Vagina (tissue), 2 donors: ENCODE measurements around the gene TPCN2. TPM values are rescaled to one million over a fixed set of nuclear protein-coding genes. Genes with fewer than 3 reads are reported as not detected.

Experiments used
- DNase-seq, 2 donors: peaks; one replicate each; pipeline ENCODE4 v3.0.0-alpha.2; 2017; ENCODE audit errors: extremely low spot score in 2 of 2
- H3K27ac ChIP-seq: fragments of 200-600 bp; sonication (generic); one replicate; pipeline ENCODE4 v1.5.1; 2019
- H3K27me3 ChIP-seq: fragments of 200-600 bp; sonication (generic); one replicate; pipeline ENCODE4 v1.5.1; 2019
- H3K36me3 ChIP-seq, 2 donors: fragments of 200-600 bp; sonication (generic); one replicate each; pipeline ENCODE4 v1.5.1; 2017 to 2019
- H3K4me1 ChIP-seq: fragments of 200-600 bp; sonication (generic); one replicate; pipeline ENCODE4 v1.5.1; 2019
- H3K4me3 ChIP-seq, 2 donors: fragments of 200-600 bp; sonication (generic); 1 replicate in 1 of 2; 2 replicates in 1 of 2; pipeline ENCODE4 v1.5.1; 2016 to 2019
- H3K9me3 ChIP-seq: fragments of 200-600 bp; sonication (generic); one replicate; pipeline ENCODE4 v1.5.1; 2019
- CTCF ChIP-seq, 3 experiments: fragments of 450-650 bp in 2 of 3; fragments of 200-600 bp in 1 of 3; sonication (generic) in 1 of 3; IDR thresholded peaks; one replicate each; pipeline ENCODE4 v1.5.1; 2017 to 2019; ENCODE audit warnings: antibody characterized with exemption in 3 of 3, mild to moderate bottlenecking in 2 of 3, moderate library complexity in 2 of 3
- POLR2A ChIP-seq, 2 donors: fragments of 450-650 bp; IDR thresholded peaks; one replicate each; pipeline ENCODE4 v1.6.1; 2017; ENCODE audit warnings: antibody characterized with exemption in 2 of 2, mild to moderate bottlenecking in 2 of 2, moderate library complexity in 2 of 2
- POLR2AphosphoS5 ChIP-seq, 2 donors: sonication (generic); formaldehyde crosslinking; IDR thresholded peaks; one replicate each; pipeline ENCODE4 v1.9.0; 2017; ENCODE audit warnings: antibody characterized with exemption in 2 of 2, mild to moderate bottlenecking in 2 of 2, low read depth in 1 of 2; ENCODE audit not compliant: insufficient read depth in 1 of 2
- intact Hi-C: fragments of 100-400 bp; cut with DNase I; formaldehyde crosslinking; loops from one replicate; pipeline ENCODE4 v1.15.1; 2023
- total RNA-seq: library from RNA; depleted of rRNA; stranded (reverse); fragments of >200 nt; gene quantifications from one replicate; pipeline ENCODE4 v1.2.3, GENCODE V29; 2016

TPCN2 gene
- total RNA-seq, 1 donor from 2014 or later = 21.1 TPM

GRCh38 chr11:69004411-69005182 lies 44.1 kb upstream of the TPCN2 start:
- no peak for TF ChIP-seq CTCF (IDR thresholded peaks at IDR 0.05)
- TF ChIP-seq POLR2AphosphoS5 (IDR thresholded peaks at IDR 0.05; ENCODE audit: insufficient read depth in 1 of 2, low read depth in 1 of 2) = no peak
- TF ChIP-seq POLR2A (IDR thresholded peaks at IDR 0.05) = no peak
- intact Hi-C loops = loop anchor here (5.0 kb wide), 1 partner anchor 57 kb away; no protein-coding TSS in a partner anchor
- Histone ChIP-seq H3K27me3 (no peaks in the 10 kb centered on the region), H3K4me3 (no peak overlapping the region), H3K36me3 (peaks cover 5 to 17% of the 10 kb centered on the region in 2 donors), H3K9me3 (no peaks in the 10 kb centered on the region), H3K27ac (peak overlapping the region; percentile 82), H3K4me1 (peaks cover 77% of the 10 kb centered on the region)
- peak in 1 of 2 donors; percentile 77 for DNase-seq

GRCh38 chr11:69005183-69005630 lies 43.5 kb upstream of the TPCN2 start:
- H3K27ac ChIP-seq = peak overlapping the region; percentile 82
- no peaks in the 10 kb centered on the region for H3K27me3 ChIP-seq
- H3K36me3 ChIP-seq = peaks cover 5 to 17% of the 10 kb centered on the region in 2 donors
- peaks cover 77% of the 10 kb centered on the region for H3K4me1 ChIP-seq
- intact Hi-C loops = no loop called here
- no peaks in the 10 kb centered on the region for H3K9me3 ChIP-seq
- DNase-seq = peak in 1 of 2 donors; percentile 83
- TF ChIP-seq CTCF (IDR thresholded peaks at IDR 0.05) (no peak), POLR2AphosphoS5 (IDR thresholded peaks at IDR 0.05; ENCODE audit: insufficient read depth in 1 of 2, low read depth in 1 of 2) (peak in 1 of 2 donors; percentile 30), POLR2A (IDR thresholded peaks at IDR 0.05) (no peak)
- no peak overlapping the region for H3K4me3 ChIP-seq

- no peaks in the 10 kb centered on the region for H3K9me3 ChIP-seq
- peaks cover 79% of the 10 kb centered on the region for H3K4me1 ChIP-seq
- TF ChIP-seq CTCF (IDR thresholded peaks at IDR 0.05) (no peak), POLR2A (IDR thresholded peaks at IDR 0.05) (no peak), POLR2AphosphoS5 (IDR thresholded peaks at IDR 0.05; ENCODE audit: insufficient read depth in 1 of 2, low read depth in 1 of 2) (peak in 1 of 2 donors; percentile 26)
- no peaks in the 10 kb centered on the region for H3K27me3 ChIP-seq
- intact Hi-C loops = no loop called here
- DNase-seq = peak in 1 of 2 donors; percentile 84
- H3K27ac ChIP-seq = peak overlapping the region; percentile 82
- H3K36me3 ChIP-seq = peaks cover 5 to 17% of the 10 kb centered on the region in 2 donors
- H3K4me3 ChIP-seq = no peak overlapping the region
Observed at GRCh38 chr11:69005631-69006368, 42.9 kb upstream of the TPCN2 start.

- Histone ChIP-seq H3K27me3 (no peaks in the 10 kb centered on the region), H3K27ac (peak overlapping the region; percentile 95), H3K9me3 (no peaks in the 10 kb centered on the region), H3K4me3 (no peak overlapping the region), H3K36me3 (peaks cover 5 to 17% of the 10 kb centered on the region in 2 donors), H3K4me1 (peaks cover 69% of the 10 kb centered on the region)
- DNase-seq = peak in 1 of 2 donors; percentile 70
- intact Hi-C loops = no loop called here
- no peak for TF ChIP-seq CTCF (IDR thresholded peaks at IDR 0.05)
- TF ChIP-seq POLR2AphosphoS5 (IDR thresholded peaks at IDR 0.05; ENCODE audit: insufficient read depth in 1 of 2, low read depth in 1 of 2) = no peak
- TF ChIP-seq POLR2A (IDR thresholded peaks at IDR 0.05) = no peak
Observed at GRCh38 chr11:69006816-69007215, 41.9 kb upstream of the TPCN2 start.
